GM21576 (cell line): ENCODE data around the gene NAA38.
"Not testable (repeated sequence)": the region's sequence is repeated elsewhere in the genome, so short reads cannot be mapped to it uniquely, and the experiment has no call there.

Source experiments
- ATAC-seq: cut with Tn5 transposase; IDR thresholded peaks from one replicate; pipeline ENCODE4 v1.9.1; 2021; ENCODE audit warnings: mild to moderate bottlenecking, moderate library complexity; ENCODE audit not compliant: unreplicated experiment

NAA38 gene

DNA sequence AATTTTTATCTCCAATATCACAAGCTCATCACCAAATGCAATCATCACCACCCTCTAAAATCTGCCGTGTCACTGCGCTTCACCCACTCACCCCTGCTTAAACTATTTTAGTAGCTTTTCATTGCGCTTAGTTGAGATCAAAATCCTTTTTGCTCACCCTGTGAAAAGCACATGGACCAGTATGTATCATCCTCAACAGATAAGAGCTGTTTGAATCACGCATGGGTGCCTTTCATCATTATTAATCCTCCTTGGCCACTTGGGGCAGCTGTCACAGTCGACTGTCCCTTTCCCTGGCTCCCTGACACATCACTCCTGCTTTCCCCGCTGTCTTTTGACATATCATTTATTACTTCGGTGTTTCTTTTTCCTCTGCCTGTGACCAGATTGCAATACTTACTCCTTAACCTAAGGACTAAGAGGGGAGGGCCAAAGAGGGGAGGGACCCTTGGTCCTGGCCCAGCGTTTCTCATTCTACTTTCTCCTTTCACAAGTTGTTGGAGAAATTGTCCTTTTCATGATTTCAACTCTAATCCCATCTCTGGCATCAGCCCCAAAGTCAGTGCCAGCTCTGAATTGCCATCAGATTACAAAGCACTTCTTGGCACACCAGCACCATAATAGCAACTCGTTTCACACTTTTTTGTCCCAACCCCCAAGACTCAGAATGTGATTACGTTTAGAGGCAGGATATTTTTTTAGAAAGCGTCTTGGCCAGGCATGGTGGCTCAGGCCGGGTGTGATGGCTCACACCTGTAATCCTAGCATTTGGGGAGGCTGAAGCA is 32.0 kb downstream of the NAA38 start:
- no peak for ATAC-seq

DNA sequence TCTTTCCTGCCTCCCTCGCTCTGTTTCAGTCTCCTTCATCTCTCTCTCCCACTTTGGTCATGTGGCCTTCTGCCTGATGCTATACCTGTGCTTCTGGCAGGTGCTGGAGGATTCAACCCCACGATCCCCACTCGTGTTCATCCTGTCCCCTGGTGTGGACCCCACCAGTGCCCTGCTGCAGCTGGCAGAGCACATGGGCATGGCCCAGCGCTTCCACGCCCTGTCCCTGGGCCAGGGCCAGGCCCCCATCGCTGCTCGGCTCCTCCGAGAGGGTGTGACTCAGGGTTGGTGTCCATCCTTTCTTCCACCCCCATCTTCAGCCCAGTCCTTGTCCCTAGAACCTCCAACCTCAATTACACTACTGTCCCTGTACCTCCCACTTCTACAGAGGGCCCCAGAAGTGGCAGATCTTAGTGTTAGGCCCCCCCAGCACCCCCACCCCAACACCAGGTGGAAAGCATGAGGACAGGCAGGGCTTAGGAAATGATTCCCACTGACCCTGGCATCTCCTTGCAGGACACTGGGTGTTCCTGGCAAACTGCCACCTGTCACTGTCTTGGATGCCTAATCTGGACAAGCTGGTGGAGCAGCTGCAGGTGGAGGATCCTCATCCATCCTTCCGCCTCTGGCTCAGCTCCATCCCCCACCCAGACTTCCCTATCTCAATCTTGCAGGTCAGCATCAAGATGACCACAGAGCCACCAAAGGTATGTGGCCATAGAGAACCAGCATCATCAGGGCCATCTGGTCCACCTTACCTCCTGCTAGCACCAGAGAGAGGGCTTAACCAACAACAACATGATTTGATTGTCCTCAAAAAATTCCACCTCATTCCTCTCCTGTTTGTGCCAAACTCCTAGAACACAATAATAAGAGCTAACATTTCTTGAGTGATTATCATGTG is 33.1 kb downstream of the NAA38 start:
- ATAC-seq: no peak

- no peak for ATAC-seq
Observed at GRCh38 chr17:7823581-7824001, 33.8 kb downstream of the NAA38 start.

DNA sequence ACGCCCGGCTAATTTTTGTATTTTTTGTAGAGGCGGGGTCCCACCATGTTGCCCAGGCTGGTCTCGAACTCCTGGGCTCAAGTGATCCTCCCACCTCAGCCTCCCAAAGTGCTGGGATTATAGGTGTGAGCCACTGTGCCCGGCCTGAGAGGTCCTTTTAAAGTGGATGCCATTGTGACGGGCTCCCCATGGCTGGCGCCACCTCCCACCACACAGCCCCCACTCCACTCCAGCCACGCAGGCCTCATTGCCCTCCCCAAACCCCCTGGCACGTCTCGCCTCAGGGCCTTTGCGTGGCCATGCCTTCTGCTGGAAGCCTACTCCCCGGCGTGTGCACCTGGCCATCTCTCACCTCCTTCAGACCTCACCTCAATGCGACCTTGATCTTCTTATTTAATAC is 35.2 kb downstream of the NAA38 start:
- ATAC-seq: no peak

GRCh38 chr17:7820231-7820630 is 37.1 kb downstream of the NAA38 start:
- ATAC-seq: no peak

DNA sequence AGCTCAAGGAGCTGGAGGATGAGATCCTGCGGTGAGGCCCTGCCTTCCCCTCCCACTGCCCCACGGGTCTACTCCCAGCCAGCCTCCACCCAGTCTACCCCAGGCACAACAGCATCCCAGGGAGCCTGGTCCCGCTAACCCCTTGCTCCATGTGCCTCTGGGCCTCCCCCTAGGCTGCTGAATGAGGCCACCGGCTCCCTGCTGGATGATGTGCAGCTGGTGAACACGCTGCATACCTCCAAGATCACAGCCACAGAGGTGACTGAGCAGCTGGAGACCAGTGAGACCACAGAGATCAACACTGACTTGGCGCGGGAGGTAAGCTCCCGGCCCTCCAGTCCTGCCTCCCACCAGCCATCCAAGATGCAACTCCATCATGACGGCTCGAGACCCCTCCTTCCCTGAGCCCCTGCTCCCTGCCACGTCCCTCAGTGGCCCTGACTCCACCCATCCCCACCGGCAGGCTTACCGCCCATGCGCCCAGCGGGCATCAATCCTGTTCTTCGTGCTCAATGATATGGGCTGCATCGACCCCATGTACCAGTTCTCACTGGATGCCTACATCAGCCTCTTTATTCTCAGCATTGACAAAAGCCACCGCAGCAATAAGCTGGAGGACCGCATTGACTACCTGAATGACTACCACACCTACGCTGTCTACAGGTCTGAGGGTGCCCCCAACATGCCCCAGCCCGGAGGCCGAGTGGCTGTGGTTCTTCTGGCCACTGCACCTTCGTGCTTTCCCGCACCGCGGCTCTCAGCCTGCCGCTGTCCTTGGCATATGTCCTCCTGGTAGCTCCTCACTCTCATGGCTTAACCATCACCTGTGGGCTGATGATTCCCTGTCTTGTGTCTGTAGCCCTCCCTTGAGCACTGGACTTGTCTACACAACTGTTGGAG is 38.4 kb downstream of the NAA38 start:
- no peak for ATAC-seq

- no peak for ATAC-seq
Observed at GRCh38 chr17:7818026-7818425, 39.3 kb downstream of the NAA38 start.

DNA sequence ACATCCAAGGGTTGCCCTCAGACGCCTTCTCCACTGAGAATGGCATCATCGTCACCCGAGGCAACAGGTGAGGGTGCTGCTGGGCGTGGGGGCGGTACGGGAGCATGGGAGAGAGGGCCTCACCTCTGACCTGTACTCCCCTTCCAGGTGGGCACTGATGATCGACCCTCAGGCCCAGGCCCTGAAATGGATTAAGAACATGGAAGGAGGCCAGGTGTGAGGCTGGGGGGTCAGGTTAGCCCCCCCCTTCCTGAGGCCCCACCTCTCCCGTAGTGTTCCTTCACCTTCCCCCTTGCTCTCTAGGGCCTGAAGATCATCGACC is 39.8 kb downstream of the NAA38 start:
- ATAC-seq: no peak

GRCh38 chr17:7816926-7817642 is 40.3 kb downstream of the NAA38 start:
- no peak for ATAC-seq

DNA sequence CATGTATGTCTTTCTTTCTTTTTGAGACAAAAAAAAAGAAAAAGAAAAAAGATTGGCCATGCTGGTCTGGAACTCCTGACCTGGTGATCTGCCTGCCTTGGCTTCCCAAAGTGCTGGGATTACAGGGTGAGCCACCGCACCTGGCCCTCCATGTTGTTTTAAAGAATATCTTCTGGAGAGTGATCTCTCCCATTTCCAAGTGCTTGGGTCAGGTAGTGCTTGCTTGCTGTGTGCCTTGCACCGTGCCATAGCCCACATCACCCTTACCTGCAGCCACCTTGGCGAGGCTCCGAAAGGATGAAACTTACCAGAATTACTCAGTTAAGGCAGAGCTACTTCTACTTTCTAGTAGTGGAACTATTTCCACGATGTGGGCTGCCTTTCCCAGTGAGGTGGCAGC is 42.4 kb downstream of the NAA38 start:
- ATAC-seq: no peak

DNA sequence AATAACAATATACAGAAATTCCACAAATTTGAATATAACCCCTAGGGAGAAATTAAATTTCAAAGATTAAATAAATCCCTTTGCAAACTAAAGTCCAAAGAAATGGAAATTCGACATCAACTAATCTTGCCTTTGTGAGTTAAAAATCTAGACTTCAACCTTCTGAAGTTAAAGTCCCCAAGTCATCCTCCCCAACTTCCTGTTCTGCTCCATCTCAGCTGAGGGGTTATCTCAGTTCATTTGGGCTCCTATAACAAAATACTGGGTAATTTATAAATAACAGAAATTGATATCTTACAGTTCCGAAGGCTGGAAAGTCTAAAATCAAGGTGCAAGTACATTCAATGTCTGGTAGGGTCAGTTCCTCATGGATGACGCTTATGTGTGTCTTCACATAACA is 46.1 kb downstream of the NAA38 start:
- no peak for ATAC-seq

DNA sequence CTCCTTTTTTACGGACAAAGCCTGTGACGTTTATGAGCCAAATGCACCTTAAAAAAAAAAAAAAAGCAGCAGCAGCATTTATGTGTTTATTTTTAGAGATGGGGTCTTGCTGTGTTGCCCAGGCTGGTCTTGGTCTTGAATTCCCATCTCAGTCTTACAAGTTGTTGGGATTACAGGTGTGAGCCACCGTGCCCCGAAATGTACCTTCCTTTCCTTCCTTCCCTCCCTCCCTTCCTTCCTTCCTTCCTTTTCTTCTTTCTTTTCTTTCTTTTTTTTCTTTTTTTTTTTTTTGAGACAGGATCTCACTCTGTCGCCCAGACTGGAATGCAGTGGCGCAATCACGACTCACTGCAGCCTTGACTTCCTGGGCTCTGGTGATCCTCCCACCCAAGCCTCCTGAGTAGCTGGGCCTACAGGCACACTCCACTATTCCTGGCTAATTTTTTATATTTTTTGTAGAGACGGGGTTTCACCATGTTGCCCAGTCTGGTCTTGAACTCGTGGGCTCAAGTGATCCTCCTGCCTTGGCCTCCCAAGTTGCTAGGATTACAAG is 47.5 kb downstream of the NAA38 start:
- not testable (repeated sequence) for ATAC-seq

DNA sequence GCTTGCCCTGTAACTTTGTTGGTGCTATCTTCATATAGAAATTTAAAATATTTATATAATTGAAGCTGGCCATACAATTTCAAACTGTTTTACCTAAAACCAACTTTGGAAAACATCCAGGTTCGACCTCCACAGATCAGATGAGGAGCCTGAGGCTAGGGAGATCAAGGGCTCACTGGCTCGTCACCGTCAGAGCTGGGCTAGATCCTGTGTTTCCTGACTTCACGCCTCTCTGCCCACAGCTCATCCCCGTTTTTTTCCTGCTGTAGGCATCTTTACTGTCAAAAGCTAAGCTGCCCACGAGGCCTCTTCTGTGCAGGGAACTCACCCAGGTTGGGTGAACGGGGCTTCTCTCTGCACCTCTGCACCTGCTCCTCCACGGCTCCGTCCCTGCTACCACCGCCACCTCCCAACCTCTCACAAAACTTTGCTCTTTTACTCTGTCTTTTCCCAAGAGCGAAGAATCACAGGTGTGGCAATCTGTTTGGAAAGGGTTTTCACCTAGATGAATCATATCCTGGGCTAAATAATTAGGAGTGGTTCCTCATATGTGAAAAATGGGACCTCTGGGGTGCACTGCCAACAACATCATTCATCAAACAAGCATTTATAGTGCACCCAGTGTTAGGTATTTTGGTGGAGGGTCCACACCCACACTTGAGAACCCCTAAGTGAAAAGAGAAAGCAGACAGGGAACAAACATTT is 48.1 kb downstream of the NAA38 start:
- no peak for ATAC-seq

DNA sequence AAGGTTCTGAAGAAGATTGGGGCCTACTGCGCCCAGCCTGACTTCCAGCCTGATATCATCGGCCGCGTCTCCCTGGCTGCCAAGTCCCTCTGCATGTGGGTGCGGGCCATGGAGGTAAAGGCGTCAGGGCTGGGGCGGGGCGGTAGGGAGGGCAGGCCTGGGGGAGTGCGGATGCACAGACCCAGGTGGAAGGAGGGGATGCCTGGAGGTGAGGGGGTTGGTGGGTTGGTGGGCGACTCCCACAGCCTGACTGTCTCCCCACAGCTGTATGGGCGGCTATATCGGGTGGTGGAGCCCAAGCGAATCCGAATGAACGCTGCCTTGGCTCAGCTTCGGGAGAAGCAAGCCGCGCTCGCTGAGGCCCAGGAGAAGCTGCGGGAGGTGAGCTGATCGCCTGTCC is 50.2 kb downstream of the NAA38 start:
- no peak for ATAC-seq
